Fibroblast of peridontal ligament (primary cell): ENCODE measurements around the gene GPRC5A.

ENCODE experiments used
- DNase-seq: peaks from one replicate; pipeline ENCODE4 v3.0.0-alpha.2; 2010; ENCODE audit errors: extremely low read depth

The GPRC5A gene

DNA sequence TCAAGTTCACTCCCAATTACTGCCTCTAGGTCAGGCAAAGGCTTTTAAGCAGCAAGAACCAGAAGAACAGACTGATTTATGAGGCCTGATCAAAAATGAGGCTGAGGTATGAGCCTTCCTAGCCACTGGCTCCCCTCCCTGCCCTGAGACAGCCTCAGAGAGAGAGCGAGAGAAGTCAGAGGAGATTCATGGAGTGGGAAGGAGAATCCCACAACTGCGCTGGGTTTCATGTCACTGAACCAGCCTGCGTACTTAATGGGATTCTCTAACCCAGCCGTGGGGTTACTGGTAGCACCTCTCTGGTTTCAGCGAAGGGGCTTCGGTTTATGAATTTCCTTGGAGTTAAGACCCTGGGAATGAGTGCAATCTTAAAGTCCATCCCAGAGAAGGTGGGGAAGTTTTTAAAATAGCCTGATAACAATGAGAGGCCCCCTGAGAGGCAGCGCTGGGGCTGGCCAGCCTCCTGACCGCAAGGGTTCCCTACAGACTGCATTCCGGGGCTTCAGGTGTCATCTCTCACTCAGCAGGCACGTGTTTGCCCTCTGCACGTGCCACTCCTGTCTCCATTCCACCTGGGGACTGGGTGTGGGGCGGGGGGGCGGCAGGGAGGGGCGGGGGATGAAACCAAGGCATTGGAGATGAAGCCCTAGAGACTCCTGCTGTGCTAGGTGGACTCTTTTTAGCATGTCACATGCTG is 6.1 kb upstream of the GPRC5A start:
- no peak for DNase-seq

GRCh38 chr12:12887471-12887870 is 3.9 kb upstream of the GPRC5A start:
- DNase-seq: no peak

DNA sequence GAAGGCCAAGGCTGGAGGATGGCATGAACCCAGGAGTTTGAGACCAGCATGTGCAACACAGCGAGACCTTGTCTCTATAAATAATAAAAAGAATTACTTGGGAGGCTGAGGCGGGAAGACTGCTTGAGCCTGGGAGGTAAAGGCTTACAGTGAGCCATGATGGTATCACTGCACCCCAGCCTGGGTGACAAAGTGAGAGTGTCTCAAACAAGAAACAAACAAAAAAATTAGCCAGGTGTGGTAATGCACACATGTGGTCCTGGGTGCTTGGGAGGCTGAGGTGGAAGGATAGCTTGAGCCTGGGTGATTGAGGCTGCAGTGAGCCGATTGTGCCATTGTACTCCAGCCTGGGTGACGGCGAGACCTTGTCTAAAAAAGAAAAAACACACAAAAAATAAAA is 1.7 kb upstream of the GPRC5A start:
- DNase-seq: no peak

GRCh38 chr12:12890543-12891079 is 751 bp upstream of the GPRC5A start:
- DNase-seq: peak; percentile 50

DNA sequence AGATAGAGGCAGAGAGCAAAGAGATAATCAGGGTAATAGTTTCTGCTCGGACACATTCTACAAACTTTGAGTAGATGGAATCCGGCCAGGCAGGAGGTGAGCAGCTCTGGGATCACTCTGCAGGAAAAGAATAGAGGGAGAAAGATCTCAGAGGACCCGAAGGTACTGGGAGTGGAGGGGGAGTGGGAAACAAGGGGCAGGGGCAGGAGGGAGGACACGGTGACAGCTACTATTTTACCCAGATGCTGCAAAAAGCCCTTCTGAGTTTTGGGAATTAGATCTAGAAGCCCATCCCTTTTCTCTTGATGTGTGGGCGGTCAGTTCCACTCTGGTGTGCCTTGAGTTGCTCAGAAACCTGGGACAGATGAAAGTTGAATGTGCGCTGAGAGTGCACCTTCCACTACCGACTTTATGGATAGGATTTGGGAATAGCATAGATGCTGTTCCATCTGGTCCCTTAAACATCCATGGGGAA is 556 bp downstream of the GPRC5A start:
- DNase-seq: no peak

GRCh38 chr12:12892681-12893141 is 1.3 kb downstream of the GPRC5A start:
- DNase-seq: no peak

- no peak for DNase-seq
These were observed 2.1 kb downstream of the GPRC5A start for GRCh38 chr12:12893438-12893837.

DNA sequence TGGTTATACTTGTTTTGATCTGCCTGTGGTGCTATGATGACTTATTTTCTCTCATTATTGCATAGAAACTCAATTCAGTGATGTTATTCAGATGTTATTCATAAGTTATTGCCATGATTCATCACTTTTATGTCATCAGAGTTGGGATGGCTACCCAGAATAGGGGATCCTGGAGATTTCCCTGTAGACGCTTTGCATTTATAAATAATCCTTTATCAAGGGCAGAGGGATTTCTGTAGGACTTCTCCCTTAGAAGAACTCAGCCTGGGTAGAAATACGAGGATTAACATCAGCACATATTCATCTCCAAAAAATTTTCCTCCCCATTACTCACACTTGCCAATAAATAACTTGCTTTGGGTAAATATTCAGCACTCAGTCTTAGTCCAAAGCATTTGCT is 4.9 kb downstream of the GPRC5A start:
- peak; percentile 85 for DNase-seq

DNA sequence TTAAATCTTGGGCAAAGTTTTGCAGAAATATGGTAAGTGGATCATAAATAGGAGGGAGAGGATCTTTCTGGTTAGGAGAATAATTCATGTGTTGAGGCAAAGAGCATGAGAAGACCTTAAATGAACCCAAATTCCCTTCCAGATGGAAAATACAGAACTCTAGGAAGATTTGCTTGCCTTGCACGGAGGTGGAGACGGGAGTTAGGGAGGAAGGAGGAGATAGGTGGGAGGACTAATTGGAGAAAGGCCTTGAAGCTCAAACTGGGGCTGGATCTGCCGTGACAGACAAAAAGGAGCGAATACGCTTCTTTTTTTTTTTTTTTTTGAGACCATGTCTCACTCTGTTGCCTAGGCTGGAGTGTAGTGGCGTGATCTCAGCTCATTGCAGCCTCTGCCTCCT is 5.9 kb downstream of the GPRC5A start:
- DNase-seq: no peak

DNA sequence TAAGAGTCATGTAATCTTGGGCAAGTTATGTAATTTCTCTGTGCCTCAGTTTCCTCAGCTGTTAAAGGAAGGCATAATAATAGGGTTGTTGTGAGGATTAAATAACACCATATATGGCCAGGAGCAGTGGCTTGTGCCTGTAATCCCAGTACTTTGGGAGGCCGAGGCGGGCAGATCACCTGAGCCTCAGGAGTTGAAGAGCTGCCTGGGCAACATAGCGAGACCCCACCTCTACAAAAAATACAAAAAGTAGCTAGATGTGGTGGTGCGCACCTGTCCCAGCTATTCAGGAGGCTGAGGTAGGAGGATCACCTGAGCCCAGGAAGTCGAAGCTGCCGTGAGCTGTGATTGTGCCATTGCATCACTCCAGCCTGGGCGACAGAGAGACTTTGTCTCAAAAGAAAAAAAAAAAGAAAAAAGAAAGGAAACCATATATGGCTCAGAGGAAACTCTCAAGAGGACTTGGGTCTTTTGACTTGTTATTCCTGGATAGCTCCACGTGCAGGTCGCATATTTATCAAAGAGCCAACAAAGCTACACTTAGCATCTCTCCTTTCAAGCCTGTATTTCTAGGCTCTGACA is 6.9 kb downstream of the GPRC5A start:
- no peak for DNase-seq

DNA sequence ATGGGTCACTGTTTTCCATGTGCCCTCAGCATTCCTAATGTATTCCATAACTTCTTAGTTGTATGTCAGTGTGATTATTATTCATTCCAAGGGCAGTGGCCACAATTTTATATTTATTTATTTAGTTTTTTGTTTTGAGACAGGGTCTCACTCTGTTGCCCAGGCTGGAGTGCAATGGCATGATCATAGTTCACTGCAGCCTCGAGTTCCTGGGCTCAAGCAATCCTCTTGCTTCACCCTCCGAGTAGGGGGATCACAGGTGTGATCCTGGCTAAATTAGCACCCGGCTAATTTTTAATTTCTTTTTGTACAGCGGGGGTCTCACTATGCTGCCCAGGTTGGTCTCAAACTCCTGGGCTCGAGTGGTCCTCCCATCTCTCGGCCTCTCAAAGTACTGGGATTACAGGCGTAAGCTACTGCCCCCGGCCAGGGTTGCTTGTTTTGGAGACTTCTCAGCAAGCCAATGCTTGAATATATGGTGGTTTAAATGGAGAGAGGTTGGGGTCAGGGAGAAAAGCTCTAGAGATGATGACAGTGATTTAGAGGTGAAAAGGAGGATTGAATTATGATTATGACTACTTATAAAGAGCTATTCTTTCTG is 7.6 kb downstream of the GPRC5A start:
- DNase-seq: no peak

DNA sequence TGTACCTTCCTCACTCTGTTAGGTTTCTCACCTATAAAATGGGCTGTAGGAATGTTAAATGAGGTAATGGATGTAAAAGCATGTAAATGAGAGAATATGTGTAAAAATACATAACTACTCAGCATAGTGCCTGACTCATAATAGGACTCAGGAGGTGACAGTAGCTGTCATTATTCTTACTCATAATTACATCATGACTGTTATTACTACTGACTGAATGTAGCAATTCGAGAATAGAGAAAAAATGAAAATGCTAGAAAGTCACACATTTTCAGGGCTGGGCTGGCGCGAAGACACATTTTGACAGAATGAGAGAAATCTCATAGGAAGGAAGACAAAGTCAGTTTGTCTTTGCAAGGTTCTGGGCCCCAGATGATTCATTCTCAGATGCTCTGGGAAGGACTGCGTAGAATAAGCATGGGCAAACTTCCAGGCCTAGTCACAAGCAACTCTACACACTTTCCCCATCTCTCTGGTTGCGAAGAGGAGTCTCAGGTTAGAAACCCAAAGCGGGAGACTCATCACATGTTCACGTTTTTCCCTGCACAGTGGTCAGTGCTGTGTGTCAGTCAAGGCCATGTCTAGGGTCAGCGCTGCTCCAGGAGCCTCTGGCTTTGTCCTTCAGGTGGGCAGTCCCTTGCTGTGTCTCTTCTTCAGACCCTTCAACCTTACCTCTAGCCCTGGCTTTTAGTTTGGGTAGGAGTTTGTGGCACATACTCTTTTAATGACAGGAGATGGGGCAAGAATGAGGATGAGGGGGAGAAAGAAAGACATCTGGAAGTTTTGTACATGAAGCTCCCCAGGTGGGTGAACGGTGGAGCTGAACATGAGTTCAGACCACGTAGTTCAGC is 8.4 kb downstream of the GPRC5A start:
- peak; percentile 96 for DNase-seq

DNA sequence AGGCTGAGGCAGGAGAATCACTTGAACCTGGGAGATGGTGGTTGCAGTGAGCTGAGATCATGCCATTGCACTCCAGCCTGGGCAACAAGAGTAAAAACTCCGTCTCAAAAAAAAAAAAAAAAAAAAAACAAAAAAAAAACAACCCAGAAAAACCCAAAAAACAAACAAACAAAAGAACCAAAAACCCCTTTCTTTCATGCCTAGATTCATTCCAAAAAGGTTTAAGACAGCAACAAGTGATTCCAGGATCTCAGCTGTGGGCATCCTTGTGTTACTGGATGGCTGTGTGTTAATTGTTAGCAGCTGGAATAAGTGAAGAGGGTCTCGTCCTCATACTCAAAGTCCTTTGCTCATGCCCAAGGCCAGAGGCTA is 9.4 kb downstream of the GPRC5A start:
- DNase-seq: no peak

DNA sequence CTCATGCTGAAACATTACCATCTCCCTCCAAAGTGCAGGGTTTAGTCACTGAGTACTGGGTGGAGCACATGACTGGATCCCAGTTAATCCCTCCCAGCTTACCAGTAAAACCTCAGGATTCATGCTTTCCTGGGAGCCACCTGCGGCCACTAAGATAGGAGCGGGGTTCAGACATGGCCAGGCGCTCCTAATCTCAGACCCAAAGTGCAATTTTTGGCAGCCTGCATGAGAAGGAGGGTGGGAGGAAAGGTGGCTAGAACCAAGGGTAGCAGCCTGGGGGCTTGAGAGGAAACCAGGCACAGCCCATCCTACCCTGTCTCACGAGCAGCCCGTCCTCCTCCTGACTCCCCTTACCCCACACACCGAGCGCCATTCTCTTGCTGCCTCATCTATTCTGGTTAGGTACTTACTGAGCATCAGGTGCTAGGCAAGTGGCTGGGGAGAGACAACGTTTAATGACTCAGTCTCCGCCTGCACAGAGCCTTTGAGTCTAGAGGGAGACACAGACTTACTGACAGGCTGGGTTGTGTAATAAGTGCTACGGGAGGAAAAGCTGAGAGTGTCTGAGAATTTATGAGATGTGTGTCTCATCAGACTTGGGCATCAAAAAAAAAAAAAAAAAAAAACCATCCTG is 9.9 kb downstream of the GPRC5A start:
- DNase-seq: peak; percentile 80

GRCh38 chr12:12902036-12902435 is 10.7 kb downstream of the GPRC5A start:
- peak; percentile 38 for DNase-seq

DNA sequence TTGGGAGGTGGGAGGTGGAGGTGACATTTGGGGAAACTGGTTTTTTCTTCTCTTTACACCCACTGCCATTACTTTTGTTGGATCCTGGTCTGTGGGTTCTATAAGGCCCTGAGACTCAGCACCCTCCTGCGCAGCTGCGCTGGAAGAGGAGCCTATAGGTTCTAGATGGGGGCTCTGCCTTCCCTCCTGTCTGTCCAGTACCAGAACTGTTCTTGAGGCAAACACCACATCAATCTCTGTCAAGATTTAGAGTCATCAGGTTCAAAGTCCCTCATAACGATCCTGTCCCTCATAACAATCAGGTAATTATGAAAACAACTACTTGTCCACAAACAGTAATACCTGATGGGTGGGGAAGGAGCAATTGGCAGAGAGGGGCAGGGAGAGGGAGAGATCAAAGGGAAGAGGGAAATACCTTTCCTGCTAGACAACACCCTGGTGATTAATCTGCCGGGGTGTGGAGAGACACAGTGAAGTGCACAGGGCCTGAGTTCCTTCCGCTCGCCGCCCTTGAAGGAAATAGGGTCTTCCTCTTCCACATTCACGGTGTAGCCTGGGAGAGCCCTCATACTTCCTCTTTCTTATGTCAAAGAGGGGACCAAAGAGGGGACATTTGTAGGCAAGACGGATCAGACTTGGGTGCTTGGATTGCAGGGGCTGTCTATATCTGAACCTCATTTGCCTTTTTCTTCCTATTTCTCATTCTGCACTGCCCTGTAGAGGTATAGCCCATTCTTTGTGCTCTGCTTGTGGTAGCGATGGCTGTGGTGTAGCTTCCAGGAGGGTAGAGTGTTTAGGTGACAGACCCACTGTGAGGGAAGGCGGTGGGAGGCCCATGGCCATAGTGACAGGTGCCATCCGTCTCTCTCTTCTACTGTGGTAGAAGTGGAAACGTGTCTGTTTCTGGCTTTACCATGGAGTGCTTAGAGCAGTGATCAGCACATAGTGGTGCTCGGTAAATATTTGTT is 12.6 kb downstream of the GPRC5A start:
- DNase-seq: no peak

DNA sequence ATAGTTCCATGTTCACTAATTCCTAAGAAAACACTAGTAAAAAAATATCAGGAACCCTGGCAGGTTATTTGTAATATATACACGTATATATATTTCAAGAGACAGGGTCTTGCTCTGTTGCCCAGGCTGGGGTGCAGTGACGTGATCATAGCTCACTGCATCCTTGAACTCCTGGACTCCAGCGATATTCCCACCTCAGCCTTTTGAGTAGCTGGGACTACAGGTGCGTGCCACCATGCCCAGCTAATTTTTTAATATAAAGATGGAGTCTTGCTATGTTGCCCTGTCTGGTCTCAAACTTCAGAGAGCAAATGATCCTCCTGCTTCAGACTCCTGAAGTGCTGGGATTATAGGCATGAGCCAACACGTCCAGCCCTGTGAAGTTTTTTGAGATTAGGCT is 16.2 kb downstream of the GPRC5A start:
- no peak for DNase-seq

DNA sequence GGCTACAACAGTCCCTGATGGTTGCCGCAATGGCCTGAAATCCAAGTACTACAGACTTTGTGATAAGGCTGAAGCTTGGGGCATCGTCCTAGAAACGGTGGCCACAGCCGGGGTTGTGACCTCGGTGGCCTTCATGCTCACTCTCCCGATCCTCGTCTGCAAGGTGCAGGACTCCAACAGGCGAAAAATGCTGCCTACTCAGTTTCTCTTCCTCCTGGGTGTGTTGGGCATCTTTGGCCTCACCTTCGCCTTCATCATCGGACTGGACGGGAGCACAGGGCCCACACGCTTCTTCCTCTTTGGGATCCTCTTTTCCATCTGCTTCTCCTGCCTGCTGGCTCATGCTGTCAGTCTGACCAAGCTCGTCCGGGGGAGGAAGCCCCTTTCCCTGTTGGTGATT is 16.9 kb downstream of the GPRC5A start:
- DNase-seq: no peak

DNA sequence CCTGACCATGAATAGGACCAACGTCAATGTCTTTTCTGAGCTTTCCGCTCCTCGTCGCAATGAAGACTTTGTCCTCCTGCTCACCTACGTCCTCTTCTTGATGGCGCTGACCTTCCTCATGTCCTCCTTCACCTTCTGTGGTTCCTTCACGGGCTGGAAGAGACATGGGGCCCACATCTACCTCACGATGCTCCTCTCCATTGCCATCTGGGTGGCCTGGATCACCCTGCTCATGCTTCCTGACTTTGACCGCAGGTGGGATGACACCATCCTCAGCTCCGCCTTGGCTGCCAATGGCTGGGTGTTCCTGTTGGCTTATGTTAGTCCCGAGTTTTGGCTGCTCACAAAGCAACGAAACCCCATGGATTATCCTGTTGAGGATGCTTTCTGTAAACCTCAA is 17.3 kb downstream of the GPRC5A start:
- DNase-seq: no peak

DNA sequence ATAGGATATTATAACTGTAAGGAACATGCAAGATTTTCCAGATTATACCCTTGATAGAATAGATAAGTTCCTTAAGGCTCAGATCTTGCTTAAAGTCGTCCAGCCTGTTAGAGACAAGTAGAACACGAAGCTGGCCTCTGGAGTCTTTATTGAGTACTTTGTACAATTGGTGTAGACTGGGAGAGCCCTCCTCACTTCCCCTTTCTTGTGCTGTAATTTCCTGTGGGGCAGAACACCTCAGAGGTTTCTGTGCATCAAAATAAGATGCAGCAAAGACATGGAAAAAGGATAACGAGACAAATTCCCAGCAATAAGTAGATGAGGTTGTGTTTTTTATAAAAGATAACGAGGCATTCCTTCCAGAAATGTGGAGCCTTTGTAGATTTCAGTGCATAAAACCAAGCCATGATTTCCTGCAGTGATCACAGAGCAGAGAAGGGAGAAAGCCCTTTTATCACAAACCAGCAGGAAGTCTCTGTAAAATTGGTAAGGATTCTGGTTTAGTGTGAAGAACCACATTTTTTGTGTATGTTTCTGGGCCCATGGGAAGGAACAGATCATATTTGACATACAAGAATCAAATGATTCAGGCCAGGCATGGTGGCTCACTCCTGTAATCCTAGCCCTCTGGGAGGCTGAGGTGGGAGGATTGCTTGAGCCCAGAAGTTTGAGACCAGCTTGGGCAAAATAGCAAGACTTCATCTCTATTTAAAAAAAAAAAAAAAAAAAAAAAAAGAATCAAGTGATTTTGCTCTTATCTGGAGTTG is 18.0 kb downstream of the GPRC5A start:
- peak; percentile 21 for DNase-seq
